Cardiac fibroblast (primary cell): ENCODE measurements around the gene EEFSEC.
A peak's percentile ranks its signal among the peaks of the same experiment; 100 is the strongest.

Experiments
- DNase-seq, 2 donors: peaks; one replicate each; pipeline versions ENCODE4 v3.0.0 to v3.0.0-alpha.2; 2010; ENCODE audit warnings: low read depth in 2 of 2
- H3K4me3 ChIP-seq, 2 donors: replicated peaks in 1 of 2; 1 replicate in 1 of 2; 2 replicates in 1 of 2; pipeline ENCODE4 v1.5.1; 2011; ENCODE audit warnings: low read depth in 2 of 2, low read length in 2 of 2, mild to moderate bottlenecking in 2 of 2, moderate library complexity in 1 of 2
- TF ChIP-seq, protein P1 (sequence below): IDR thresholded peaks from one replicate; pipeline ENCODE4 v1.5.1; 2011; ENCODE audit warnings: low read depth, mild to moderate bottlenecking, low read length, inconsistent platforms

The EEFSEC gene, protein sequence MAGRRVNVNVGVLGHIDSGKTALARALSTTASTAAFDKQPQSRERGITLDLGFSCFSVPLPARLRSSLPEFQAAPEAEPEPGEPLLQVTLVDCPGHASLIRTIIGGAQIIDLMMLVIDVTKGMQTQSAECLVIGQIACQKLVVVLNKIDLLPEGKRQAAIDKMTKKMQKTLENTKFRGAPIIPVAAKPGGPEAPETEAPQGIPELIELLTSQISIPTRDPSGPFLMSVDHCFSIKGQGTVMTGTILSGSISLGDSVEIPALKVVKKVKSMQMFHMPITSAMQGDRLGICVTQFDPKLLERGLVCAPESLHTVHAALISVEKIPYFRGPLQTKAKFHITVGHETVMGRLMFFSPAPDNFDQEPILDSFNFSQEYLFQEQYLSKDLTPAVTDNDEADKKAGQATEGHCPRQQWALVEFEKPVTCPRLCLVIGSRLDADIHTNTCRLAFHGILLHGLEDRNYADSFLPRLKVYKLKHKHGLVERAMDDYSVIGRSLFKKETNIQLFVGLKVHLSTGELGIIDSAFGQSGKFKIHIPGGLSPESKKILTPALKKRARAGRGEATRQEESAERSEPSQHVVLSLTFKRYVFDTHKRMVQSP

DNA sequence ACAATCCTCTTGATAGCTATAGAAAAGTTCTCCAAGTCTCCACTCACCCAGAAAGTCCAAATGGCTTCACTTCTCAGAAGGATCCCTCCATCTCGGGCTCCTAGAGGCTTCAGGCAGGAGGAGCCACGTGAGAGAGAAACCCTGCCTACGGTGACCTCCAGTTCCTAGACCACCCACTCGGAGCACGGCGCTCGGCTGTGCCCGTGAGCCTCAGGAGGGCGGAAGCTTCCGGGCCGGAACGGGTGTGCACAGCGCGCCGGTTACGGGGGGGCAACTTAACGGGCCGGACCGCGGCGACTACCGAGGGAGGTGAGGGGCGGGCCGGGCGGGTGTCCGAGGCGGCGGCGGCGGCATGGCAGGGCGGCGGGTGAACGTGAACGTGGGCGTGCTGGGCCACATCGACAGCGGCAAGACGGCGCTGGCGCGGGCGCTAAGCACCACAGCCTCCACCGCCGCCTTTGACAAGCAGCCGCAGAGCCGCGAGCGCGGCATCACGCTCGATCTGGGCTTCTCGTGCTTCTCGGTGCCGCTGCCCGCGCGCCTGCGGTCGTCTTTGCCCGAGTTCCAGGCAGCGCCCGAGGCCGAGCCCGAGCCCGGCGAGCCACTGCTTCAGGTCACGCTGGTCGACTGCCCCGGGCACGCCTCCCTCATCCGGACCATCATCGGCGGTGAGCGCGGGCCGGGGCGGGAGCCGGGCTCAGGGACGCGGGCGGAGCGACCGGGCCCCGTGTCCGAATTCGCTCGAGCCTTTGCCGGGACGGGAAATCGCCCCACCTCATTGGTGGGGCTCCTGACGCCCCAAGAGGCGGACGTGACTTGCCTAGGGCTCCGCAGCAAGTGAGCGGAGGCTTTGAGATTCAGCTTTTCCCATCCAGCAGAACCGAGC, at the start of gene EEFSEC:
TSS of gene EEFSEC (plus strand) at position 326 of the 886 bp plus-strand sequence. CDS start at position 353, 27 bp downstream.
- peak; percentile 79 to 86 for DNase-seq
- TF ChIP-seq, protein P1, sequence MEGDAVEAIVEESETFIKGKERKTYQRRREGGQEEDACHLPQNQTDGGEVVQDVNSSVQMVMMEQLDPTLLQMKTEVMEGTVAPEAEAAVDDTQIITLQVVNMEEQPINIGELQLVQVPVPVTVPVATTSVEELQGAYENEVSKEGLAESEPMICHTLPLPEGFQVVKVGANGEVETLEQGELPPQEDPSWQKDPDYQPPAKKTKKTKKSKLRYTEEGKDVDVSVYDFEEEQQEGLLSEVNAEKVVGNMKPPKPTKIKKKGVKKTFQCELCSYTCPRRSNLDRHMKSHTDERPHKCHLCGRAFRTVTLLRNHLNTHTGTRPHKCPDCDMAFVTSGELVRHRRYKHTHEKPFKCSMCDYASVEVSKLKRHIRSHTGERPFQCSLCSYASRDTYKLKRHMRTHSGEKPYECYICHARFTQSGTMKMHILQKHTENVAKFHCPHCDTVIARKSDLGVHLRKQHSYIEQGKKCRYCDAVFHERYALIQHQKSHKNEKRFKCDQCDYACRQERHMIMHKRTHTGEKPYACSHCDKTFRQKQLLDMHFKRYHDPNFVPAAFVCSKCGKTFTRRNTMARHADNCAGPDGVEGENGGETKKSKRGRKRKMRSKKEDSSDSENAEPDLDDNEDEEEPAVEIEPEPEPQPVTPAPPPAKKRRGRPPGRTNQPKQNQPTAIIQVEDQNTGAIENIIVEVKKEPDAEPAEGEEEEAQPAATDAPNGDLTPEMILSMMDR = no peak
- H3K4me3 ChIP-seq = peak within 1 kb of the TSS; percentile 58 to 83

DNA sequence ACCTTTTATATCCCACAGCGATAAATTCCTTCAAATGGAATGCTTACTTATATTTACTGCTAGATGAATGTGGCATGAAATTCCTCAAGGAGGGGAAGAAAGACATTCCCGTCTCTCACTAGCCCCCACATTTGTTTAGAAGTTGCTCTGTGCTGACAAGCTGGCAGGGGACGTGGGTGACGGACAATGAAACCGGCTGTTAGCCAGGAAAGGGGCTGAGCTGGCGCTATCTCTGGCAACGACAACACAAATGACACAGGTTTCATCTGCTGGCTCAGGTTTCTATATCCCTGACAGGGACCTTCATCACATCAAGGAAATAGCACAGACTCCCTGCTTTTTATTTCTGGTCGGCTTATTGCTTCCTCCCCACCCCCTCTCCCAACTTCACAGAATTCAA, 45.4 kb upstream of the EEFSEC start:
- DNase-seq = peak in 1 of 2 donors; percentile 4
- TF ChIP-seq, protein P1 = no peak
- H3K4me3 ChIP-seq = no peak overlapping the region

DNA sequence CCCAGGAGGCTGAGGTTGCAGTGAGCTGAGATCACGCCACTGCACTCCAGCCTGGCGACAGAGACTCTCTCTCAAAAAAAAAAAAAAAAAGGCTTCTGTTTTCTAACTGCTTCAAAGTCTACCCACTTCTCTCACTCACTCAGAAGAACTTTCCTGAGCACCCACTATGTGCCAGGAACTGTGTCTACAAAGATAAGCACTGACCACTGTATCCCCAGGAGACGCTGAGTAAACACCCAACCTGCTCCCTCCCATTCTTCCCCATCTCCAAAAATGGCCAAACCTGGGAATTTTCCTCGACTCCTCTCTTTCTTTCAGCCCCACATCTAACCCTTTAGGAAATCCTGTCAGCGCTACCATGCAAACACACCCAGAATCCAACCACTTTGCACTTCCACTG, 42.1 kb upstream of the EEFSEC start:
- H3K4me3 ChIP-seq = no peak overlapping the region
- TF ChIP-seq, protein P1 = no peak
- DNase-seq = no peak

DNA sequence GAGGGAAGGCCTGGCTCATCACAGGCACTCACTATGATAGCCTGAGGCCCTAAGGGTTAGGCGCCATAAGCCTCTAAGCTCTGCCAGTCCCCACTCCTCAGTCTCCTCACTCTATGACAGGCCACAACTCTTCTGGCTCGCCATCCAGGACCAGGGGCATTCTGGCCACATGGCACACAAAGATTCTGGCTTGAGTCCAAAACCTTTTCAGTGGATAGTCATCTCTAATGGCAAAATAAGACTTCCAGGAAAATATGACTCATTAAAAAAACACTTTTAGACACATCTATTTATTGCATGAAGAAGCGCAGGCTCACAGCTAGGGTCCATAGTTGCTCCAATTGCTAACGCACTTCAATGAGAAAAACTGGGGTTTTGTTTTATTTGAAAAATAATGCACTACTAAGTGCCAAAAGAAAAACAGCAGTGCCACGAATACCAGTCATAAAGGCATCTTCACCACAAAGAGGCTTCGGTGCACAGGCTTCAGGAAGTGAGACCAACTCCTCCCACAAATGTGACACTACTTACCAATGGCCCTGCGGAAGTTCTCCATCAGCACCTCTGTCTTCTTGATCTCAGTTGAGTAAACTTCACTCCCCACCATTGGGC, 40.8 kb upstream of the EEFSEC start:
- DNase-seq = peak; percentile 88 to 94
- TF ChIP-seq, protein P1 = peak; percentile 30
- H3K4me3 ChIP-seq = no peak overlapping the region

DNA sequence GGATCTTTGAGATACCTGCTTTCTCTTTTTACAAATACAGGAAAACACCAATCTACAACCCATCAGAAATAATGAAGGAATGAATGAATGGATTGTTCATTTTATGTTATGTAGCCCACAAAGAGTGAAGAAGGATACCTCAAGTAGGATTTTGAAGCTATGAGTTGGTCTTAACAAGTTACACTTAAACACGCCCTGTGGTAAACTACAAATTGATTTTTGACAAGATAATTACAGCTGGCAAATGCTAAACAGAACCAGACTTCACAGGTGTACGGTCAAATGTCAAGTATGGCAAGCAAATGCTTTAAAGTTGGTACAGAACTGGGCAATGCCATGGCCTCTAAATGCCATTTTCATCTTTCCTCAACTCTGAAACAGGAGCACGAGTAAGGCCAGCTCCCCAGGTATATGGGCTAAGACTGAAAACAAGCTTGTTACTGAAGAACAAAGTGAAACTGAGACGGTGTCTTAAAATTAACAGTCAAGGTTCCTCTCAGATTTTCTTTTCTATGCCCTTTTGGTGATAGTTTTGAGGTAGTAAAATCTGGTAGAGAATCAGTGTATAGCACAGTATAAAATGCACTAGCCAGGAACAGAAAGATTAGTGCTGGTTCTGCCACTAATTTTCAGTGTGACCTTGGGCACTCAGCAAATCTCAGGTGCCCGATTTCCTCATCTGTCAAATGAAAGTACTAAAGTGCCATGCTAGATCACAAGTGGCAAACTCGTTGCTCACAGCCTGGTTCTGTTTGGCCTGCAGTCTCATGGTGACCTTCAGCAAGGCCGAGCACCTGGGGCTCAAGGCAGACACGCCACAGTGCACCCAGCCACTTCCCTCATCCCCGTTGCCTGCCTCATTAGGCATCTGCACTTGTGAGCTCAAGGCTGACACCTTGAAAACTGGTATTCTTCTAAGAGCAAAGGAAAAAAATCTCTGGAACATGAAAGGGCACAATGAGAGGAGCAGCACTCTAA, 39.2 kb upstream of the EEFSEC start:
- no peak for DNase-seq
- TF ChIP-seq, protein P1 = no peak
- no peak overlapping the region for H3K4me3 ChIP-seq
